Lower lobe of right lung (tissue), 2 donors: ENCODE results near the gene ANKRD28. TPM values are rescaled to one million over a fixed set of nuclear protein-coding genes. Genes with fewer than 3 reads are reported as not detected.
A peak's percentile ranks its signal among the peaks of the same experiment; 100 is the strongest.

ENCODE experiments used
- ATAC-seq, 2 donors: fragments of 200-7000 bp; cut with Tn5 transposase; one replicate each; pipeline ENCODE4 v1.9.1; 2020 to 2022; ENCODE audit warnings: mild to moderate bottlenecking in 2 of 2, moderate library complexity in 2 of 2
- DNase-seq: peaks from one replicate; pipeline ENCODE4 v3.0.0-alpha.2; 2020
- H3K27ac ChIP-seq: fragments of 200-600 bp; one replicate; pipeline ENCODE4 v1.8.0; 2022
- H3K27me3 ChIP-seq: fragments of 200-600 bp; one replicate; pipeline ENCODE4 v1.8.0; 2022; ENCODE audit warnings: low read depth
- H3K36me3 ChIP-seq: fragments of 200-600 bp; one replicate; pipeline ENCODE4 v1.8.0; 2022; ENCODE audit warnings: mild to moderate bottlenecking
- H3K4me1 ChIP-seq: fragments of 200-600 bp; one replicate; pipeline ENCODE4 v1.8.0; 2022
- H3K4me3 ChIP-seq: fragments of 200-600 bp; one replicate; pipeline ENCODE4 v1.8.0; 2022; ENCODE audit warnings: mild to moderate bottlenecking
- H3K9me3 ChIP-seq: fragments of 200-600 bp; one replicate; pipeline ENCODE4 v1.8.0; 2022
- intact Hi-C: fragments of 100-400 bp; cut with DNase I; formaldehyde crosslinking; loops from one replicate; pipeline ENCODE4 v1.11.0; 2022
- total RNA-seq: library from RNA; stranded (reverse); fragmentation: NEBNext Ultra II Directional; extraction: Animal tissue kit (Norgen Biotek cat#: 25700); gene quantifications from one replicate; pipeline ENCODE4 v1.2.1, GENCODE V29; 2021
- TF ChIP-seq, protein P1 (sequence below): fragments of 200-600 bp; IDR thresholded peaks from one replicate; pipeline ENCODE4 v1.8.0; 2022; ENCODE audit warnings: antibody characterized with exemption, mild to moderate bottlenecking
- donor health status: DM: no; HTN: yes; CAD: no; lungs with severe emphysema.

The ANKRD28 gene
- total RNA-seq, 1 donor from 2014 or later, result 57.2 TPM

DNA sequence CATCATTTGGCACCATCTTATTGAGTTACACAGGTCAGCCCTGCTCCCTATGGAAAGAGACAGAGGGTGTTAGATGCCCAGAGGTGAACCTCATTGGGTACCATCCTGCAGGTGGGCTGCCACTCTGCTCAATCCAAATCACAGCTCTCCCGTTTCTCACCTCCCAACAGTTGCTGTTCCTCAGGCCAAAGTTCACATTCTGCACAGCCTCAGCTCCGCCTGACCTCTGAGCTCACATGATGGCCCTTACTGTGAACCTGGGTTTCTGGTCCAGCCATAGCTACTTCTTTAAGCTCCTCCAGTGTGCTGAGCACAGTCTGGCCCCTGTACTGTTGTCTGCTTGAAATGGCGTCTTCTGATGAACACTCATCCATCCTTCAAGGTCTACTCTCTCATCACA lies 148.4 kb downstream of the ANKRD28 start:
- intact Hi-C loops, result no loop called here
- no peaks in the 10 kb centered on the region for H3K27me3 ChIP-seq
- peaks cover 23% of the 10 kb centered on the region for H3K4me1 ChIP-seq
- TF ChIP-seq, protein P1, sequence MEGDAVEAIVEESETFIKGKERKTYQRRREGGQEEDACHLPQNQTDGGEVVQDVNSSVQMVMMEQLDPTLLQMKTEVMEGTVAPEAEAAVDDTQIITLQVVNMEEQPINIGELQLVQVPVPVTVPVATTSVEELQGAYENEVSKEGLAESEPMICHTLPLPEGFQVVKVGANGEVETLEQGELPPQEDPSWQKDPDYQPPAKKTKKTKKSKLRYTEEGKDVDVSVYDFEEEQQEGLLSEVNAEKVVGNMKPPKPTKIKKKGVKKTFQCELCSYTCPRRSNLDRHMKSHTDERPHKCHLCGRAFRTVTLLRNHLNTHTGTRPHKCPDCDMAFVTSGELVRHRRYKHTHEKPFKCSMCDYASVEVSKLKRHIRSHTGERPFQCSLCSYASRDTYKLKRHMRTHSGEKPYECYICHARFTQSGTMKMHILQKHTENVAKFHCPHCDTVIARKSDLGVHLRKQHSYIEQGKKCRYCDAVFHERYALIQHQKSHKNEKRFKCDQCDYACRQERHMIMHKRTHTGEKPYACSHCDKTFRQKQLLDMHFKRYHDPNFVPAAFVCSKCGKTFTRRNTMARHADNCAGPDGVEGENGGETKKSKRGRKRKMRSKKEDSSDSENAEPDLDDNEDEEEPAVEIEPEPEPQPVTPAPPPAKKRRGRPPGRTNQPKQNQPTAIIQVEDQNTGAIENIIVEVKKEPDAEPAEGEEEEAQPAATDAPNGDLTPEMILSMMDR, result no peak
- no peak for ATAC-seq
- H3K27ac ChIP-seq, result no peak overlapping the region
- no peaks in the 10 kb centered on the region for H3K9me3 ChIP-seq
- no peak for DNase-seq
- H3K4me3 ChIP-seq, result no peak overlapping the region
- no peaks in the 10 kb centered on the region for H3K36me3 ChIP-seq

- Histone ChIP-seq H3K27ac (peak overlapping the region; percentile 53), H3K4me3 (no peak overlapping the region), H3K4me1 (peaks cover 23% of the 10 kb centered on the region), H3K36me3 (no peaks in the 10 kb centered on the region), H3K27me3 (no peaks in the 10 kb centered on the region), H3K9me3 (no peaks in the 10 kb centered on the region)
- peak; percentile 44 to 47 for ATAC-seq
- intact Hi-C loops, result no loop called here
- TF ChIP-seq, protein P1, result no peak
- DNase-seq, result no peak
Measured at GRCh38 chr3:15647611-15648167, 150.1 kb downstream of the ANKRD28 start.

- ATAC-seq (peak in 1 of 2 donors; percentile 54), DNase-seq (no peak)
- intact Hi-C loops, result no loop called here
- TF ChIP-seq, protein P1, result no peak
- Histone ChIP-seq H3K4me3 (no peak overlapping the region), H3K36me3 (no peaks in the 10 kb centered on the region), H3K27ac (peak overlapping the region; percentile 14), H3K4me1 (peaks cover 23% of the 10 kb centered on the region), H3K9me3 (no peaks in the 10 kb centered on the region), H3K27me3 (no peaks in the 10 kb centered on the region)
Measured at GRCh38 chr3:15646851-15647511, 150.8 kb downstream of the ANKRD28 start.

DNA sequence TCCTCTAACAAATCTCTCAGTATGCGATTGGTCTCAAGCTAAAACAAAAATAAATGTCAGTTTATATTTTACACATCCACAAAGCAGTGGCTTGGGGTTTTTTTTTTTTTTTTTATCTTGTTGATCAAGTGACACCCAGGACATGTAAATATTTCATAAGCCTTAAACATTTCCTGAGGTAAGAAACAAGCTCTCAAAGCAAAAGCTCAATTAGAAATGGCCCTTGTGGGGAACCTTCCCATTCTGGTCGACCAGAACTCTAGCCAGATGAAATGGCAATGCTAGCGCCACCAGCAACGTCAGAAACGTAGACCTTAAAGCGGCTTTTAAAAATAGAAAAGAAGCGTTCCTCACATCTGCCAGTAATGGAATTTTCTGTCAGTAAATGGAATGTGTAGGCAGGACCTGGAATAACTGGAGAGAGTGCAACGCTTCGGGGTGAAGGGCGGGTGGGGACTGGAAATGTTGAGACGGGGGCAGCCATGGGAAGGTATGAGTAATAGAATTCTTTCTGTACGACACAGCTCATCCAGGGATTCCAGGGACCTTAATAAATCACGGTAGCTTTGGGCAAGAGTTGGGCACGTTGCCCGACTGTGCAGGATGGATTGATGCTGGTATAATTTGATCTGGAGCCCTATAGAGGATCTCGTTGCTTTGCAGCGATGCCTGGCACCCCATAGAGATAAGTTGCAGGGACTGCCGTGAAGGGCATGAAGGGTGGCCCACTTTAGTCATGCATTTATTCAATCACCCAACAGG lies 151.9 kb downstream of the ANKRD28 start:
- no peak for ATAC-seq
- Histone ChIP-seq H3K36me3 (no peaks in the 10 kb centered on the region), H3K4me1 (peaks cover 23% of the 10 kb centered on the region), H3K9me3 (no peaks in the 10 kb centered on the region), H3K4me3 (no peak overlapping the region), H3K27ac (no peak overlapping the region), H3K27me3 (no peaks in the 10 kb centered on the region)
- DNase-seq, result no peak
- intact Hi-C loops, result no loop called here
- TF ChIP-seq, protein P1, result no peak

DNA sequence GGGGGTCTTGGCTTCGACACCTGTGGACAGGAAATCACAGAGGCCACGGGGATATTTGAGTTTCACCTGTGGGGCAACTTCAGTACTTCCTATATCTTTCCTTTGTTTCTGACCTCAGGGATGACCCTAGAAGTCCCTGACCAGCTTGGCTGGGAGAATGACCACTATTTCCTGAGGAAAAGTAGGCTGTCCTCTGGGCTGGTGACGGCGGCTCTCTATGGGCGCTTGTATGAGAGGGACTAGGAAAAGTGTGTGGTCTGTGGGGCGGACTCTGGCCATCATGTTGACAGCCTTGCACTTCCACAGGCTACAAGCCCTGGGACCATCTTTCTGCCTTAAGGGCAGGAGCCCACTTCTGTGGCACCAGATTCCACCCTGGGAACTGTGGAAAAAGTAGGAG lies 152.5 kb downstream of the ANKRD28 start:
- Histone ChIP-seq H3K4me3 (no peak overlapping the region), H3K27me3 (no peaks in the 10 kb centered on the region), H3K36me3 (no peaks in the 10 kb centered on the region), H3K27ac (no peak overlapping the region), H3K9me3 (no peaks in the 10 kb centered on the region), H3K4me1 (peaks cover 23% of the 10 kb centered on the region)
- ATAC-seq (no peak), DNase-seq (no peak)
- intact Hi-C loops, result no loop called here
- TF ChIP-seq, protein P1, result no peak
